Measurements from ENCODE around the gene HYDIN.
"Not testable (repeated sequence)": the region's sequence is repeated elsewhere in the genome, so short reads cannot be mapped to it uniquely, and the experiment has no call there.

HYDIN gene

DNA sequence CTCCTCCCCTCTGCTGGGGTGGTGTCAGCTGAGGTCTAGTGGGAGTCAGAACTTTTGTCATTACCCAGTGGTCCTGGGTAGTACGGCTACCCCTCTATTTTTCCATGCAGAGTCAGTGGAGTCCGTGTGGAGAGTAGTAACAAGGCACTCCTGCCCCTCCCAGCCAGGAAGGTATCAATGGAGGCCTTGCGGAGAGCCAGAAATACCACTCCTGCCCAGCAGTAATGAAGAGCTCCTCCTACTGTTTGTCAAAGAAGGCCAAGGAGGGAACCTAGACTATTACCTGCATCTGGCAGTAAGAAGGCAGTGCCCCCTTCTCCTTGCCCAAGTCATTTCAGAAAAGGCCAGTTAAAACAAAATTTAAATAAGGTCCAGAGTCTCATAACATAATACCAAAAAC lies 262.2 kb downstream of the HYDIN start:
- not testable (repeated sequence) for H3K27ac ChIP-seq (ENCODE audit: low read depth, low read length); H3K23ac ChIP-seq (ENCODE audit: low read length); H3K4me3 ChIP-seq (ENCODE audit: low read length); H4K8ac ChIP-seq (ENCODE audit: low read depth, low read length); H2BK5ac ChIP-seq (ENCODE audit: low read length); H3K36me3 ChIP-seq (ENCODE audit: control insufficient read depth, insufficient read depth, low read length); H3K4me2 ChIP-seq (ENCODE audit: low read length); H3K9ac ChIP-seq (ENCODE audit: low read length); H3K18ac ChIP-seq (ENCODE audit: low read length); H3K4me1 ChIP-seq (ENCODE audit: control insufficient read depth, low read depth, low read length); H3K79me1 ChIP-seq (ENCODE audit: low read length); H3K56ac ChIP-seq (ENCODE audit: low read length); H3K4ac ChIP-seq (ENCODE audit: low read depth, low read length); DNase-seq; H3K79me2 ChIP-seq (ENCODE audit: control insufficient read depth, insufficient read depth, low read length); H3K27me3 ChIP-seq (ENCODE audit: insufficient read depth, low read length, poor library complexity); H2BK15ac ChIP-seq (replicated peaks; ENCODE audit: low read depth); H4K5ac ChIP-seq (ENCODE audit: low read length); H2AK5ac ChIP-seq (ENCODE audit: low read length); H2BK120ac ChIP-seq (ENCODE audit: low read depth, low read length)
- WGBS (ENCODE audit: extremely low coverage, insufficient coverage, low lambda C conversion rate), result no CpG with 5 or more reads among the region's 3 CpGs

GRCh38 chr16:70960169-70960568 lies 270.4 kb downstream of the HYDIN start:
- not testable (repeated sequence) for DNase-seq; H2AK5ac ChIP-seq (ENCODE audit: low read length); H2BK5ac ChIP-seq (ENCODE audit: low read length); H2BK120ac ChIP-seq (ENCODE audit: low read depth, low read length); H3K36me3 ChIP-seq (ENCODE audit: control insufficient read depth, insufficient read depth, low read length); H3K23ac ChIP-seq (ENCODE audit: low read length); H2BK15ac ChIP-seq (replicated peaks; ENCODE audit: low read depth); H3K27ac ChIP-seq (ENCODE audit: low read depth, low read length); H3K27me3 ChIP-seq (ENCODE audit: insufficient read depth, low read length, poor library complexity); H4K5ac ChIP-seq (ENCODE audit: low read length); H3K4me3 ChIP-seq (ENCODE audit: low read length); H3K18ac ChIP-seq (ENCODE audit: low read length); H3K4me2 ChIP-seq (ENCODE audit: low read length); H4K8ac ChIP-seq (ENCODE audit: low read depth, low read length); H3K4ac ChIP-seq (ENCODE audit: low read depth, low read length); H3K9ac ChIP-seq (ENCODE audit: low read length); H3K4me1 ChIP-seq (ENCODE audit: control insufficient read depth, low read depth, low read length); H3K56ac ChIP-seq (ENCODE audit: low read length); H3K79me1 ChIP-seq (ENCODE audit: low read length); H3K79me2 ChIP-seq (ENCODE audit: control insufficient read depth, insufficient read depth, low read length)
- WGBS (ENCODE audit: extremely low coverage, insufficient coverage, low lambda C conversion rate), result no CpG with 5 or more reads among the region's 3 CpGs

DNA sequence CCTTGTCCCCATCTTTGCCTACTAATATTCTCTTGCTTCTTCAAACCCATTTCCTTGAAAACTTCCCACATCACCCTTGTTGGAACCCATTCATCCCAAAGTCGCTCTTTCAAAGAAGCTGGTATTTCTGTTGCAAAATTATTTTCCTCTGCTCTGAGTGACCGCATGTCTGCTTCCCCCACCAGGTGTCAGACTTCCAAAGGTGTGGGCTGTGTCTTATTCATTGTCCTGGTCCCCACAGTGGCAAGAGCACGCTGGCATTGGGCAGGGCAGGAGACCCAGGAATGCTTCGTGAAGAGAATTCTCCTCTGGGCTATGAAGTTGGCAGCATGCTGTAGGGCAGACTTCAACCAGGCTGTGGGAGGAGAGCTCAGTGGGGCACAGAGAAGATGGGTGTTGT lies 275.6 kb downstream of the HYDIN start:
- not testable (repeated sequence) for H3K79me2 ChIP-seq (ENCODE audit: control insufficient read depth, insufficient read depth, low read length); H3K4me2 ChIP-seq (ENCODE audit: low read length); H2BK5ac ChIP-seq (ENCODE audit: low read length); H3K9ac ChIP-seq (ENCODE audit: low read length); H3K23ac ChIP-seq (ENCODE audit: low read length); H3K27ac ChIP-seq (ENCODE audit: low read depth, low read length); H3K4me1 ChIP-seq (ENCODE audit: control insufficient read depth, low read depth, low read length); H3K18ac ChIP-seq (ENCODE audit: low read length); H3K79me1 ChIP-seq (ENCODE audit: low read length); H3K56ac ChIP-seq (ENCODE audit: low read length); H4K8ac ChIP-seq (ENCODE audit: low read depth, low read length); H3K4ac ChIP-seq (ENCODE audit: low read depth, low read length); H2AK5ac ChIP-seq (ENCODE audit: low read length); H4K5ac ChIP-seq (ENCODE audit: low read length); H3K27me3 ChIP-seq (ENCODE audit: insufficient read depth, low read length, poor library complexity); H2BK15ac ChIP-seq (replicated peaks; ENCODE audit: low read depth); H3K36me3 ChIP-seq (ENCODE audit: control insufficient read depth, insufficient read depth, low read length); DNase-seq; H3K4me3 ChIP-seq (ENCODE audit: low read length); H2BK120ac ChIP-seq (ENCODE audit: low read depth, low read length)
- WGBS (ENCODE audit: extremely low coverage, insufficient coverage, low lambda C conversion rate), result no CpG with 5 or more reads among the region's 4 CpGs

- not testable (repeated sequence) for H3K79me2 ChIP-seq (ENCODE audit: control insufficient read depth, insufficient read depth, low read length); H4K5ac ChIP-seq (ENCODE audit: low read length); H4K8ac ChIP-seq (ENCODE audit: low read depth, low read length); H2BK15ac ChIP-seq (replicated peaks; ENCODE audit: low read depth); H3K36me3 ChIP-seq (ENCODE audit: control insufficient read depth, insufficient read depth, low read length); H3K27ac ChIP-seq (ENCODE audit: low read depth, low read length); H2BK120ac ChIP-seq (ENCODE audit: low read depth, low read length); H3K4me3 ChIP-seq (ENCODE audit: low read length); H3K4me2 ChIP-seq (ENCODE audit: low read length); H3K4me1 ChIP-seq (ENCODE audit: control insufficient read depth, low read depth, low read length); H3K4ac ChIP-seq (ENCODE audit: low read depth, low read length); H3K23ac ChIP-seq (ENCODE audit: low read length); H3K79me1 ChIP-seq (ENCODE audit: low read length); H3K9ac ChIP-seq (ENCODE audit: low read length); H3K56ac ChIP-seq (ENCODE audit: low read length); H3K27me3 ChIP-seq (ENCODE audit: insufficient read depth, low read length, poor library complexity); H2AK5ac ChIP-seq (ENCODE audit: low read length); H3K18ac ChIP-seq (ENCODE audit: low read length); DNase-seq; H2BK5ac ChIP-seq (ENCODE audit: low read length)
- WGBS (ENCODE audit: extremely low coverage, insufficient coverage, low lambda C conversion rate), result no CpG with 5 or more reads among the region's 5 CpGs
Measured at GRCh38 chr16:70953824-70954223, 276.7 kb downstream of the HYDIN start.

GRCh38 chr16:70943551-70943950 lies 287.0 kb downstream of the HYDIN start:
- not testable (repeated sequence) for H3K4ac ChIP-seq (ENCODE audit: low read depth, low read length); H2BK15ac ChIP-seq (replicated peaks; ENCODE audit: low read depth); H4K8ac ChIP-seq (ENCODE audit: low read depth, low read length); H3K4me1 ChIP-seq (ENCODE audit: control insufficient read depth, low read depth, low read length); H3K36me3 ChIP-seq (ENCODE audit: control insufficient read depth, insufficient read depth, low read length); H2AK5ac ChIP-seq (ENCODE audit: low read length); H3K79me2 ChIP-seq (ENCODE audit: control insufficient read depth, insufficient read depth, low read length); H3K4me2 ChIP-seq (ENCODE audit: low read length); H3K23ac ChIP-seq (ENCODE audit: low read length); H4K5ac ChIP-seq (ENCODE audit: low read length); DNase-seq; H2BK120ac ChIP-seq (ENCODE audit: low read depth, low read length); H3K9ac ChIP-seq (ENCODE audit: low read length); H3K56ac ChIP-seq (ENCODE audit: low read length); H3K4me3 ChIP-seq (ENCODE audit: low read length); H3K27ac ChIP-seq (ENCODE audit: low read depth, low read length); H3K79me1 ChIP-seq (ENCODE audit: low read length); H2BK5ac ChIP-seq (ENCODE audit: low read length); H3K18ac ChIP-seq (ENCODE audit: low read length); H3K27me3 ChIP-seq (ENCODE audit: insufficient read depth, low read length, poor library complexity)
- WGBS (ENCODE audit: extremely low coverage, insufficient coverage, low lambda C conversion rate), result no CpG with 5 or more reads among the region's 15 CpGs

DNA sequence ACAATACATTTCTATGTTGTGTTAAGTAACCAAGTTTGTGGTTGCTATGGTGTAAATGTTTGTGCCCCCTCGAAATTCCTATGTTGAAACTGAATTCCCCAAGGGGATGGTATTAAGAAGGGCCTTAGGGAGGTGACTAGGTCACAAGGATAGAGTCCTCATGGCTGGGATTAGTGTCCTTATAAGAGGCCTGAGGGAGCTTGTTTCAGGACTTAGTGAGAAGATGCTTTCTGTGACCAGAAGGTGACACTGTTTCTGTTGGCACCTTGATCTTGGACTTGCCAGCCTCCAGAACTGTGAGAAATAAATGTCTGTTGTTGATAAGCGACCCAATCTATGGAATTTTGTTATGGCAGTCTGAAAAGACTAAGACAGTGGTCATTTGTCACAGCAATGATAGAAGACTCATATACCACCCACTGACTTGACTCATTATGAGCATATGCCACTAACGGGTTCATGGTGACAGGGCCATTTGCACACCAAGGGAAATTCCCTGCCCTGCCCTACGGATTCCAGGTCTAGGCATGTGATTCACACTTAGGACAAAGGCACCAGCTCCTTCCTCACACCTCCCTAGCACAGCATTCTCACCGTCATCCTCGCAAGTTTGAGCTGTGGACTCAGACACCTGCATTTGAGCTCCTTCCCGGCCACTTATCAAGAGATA lies 290.7 kb downstream of the HYDIN start:
- no CpG with 5 or more reads among the region's 7 CpGs for WGBS (ENCODE audit: extremely low coverage, insufficient coverage, low lambda C conversion rate)
- H2BK120ac ChIP-seq (ENCODE audit: low read depth, low read length); H2AK5ac ChIP-seq (ENCODE audit: low read length); H3K56ac ChIP-seq (ENCODE audit: low read length); H3K4me2 ChIP-seq (ENCODE audit: low read length); H3K36me3 ChIP-seq (ENCODE audit: control insufficient read depth, insufficient read depth, low read length); H4K8ac ChIP-seq (ENCODE audit: low read depth, low read length); DNase-seq; H3K18ac ChIP-seq (ENCODE audit: low read length); H4K5ac ChIP-seq (ENCODE audit: low read length); H3K23ac ChIP-seq (ENCODE audit: low read length); H3K4me3 ChIP-seq (ENCODE audit: low read length); H3K79me2 ChIP-seq (ENCODE audit: control insufficient read depth, insufficient read depth, low read length); H3K4me1 ChIP-seq (ENCODE audit: control insufficient read depth, low read depth, low read length); H3K27me3 ChIP-seq (ENCODE audit: insufficient read depth, low read length, poor library complexity); H3K4ac ChIP-seq (ENCODE audit: low read depth, low read length); H3K79me1 ChIP-seq (ENCODE audit: low read length); H2BK5ac ChIP-seq (ENCODE audit: low read length); H3K9ac ChIP-seq (ENCODE audit: low read length); H2BK15ac ChIP-seq (replicated peaks; ENCODE audit: low read depth); H3K27ac ChIP-seq (ENCODE audit: low read depth, low read length): not testable (repeated sequence)

Data from mesendoderm (in vitro differentiated cells).